NCI-H526 (cell line): ENCODE data around the gene MYOT.

ENCODE experiments used
- DNase-seq, 2 experiments: peaks; one replicate each; lab custom pipeline; 2025; lab: John Stamatoyannopoulos, UW

MYOT gene

GRCh38 chr5:137902408-137903133 is 34.9 kb downstream of the MYOT start:
- DNase-seq: no peak

- DNase-seq: no peak
Observed at GRCh38 chr5:137914758-137915157, 47.1 kb downstream of the MYOT start.

GRCh38 chr5:137916923-137917322 is 49.3 kb downstream of the MYOT start:
- no peak for DNase-seq

- DNase-seq: no peak
Observed at GRCh38 chr5:137921931-137922330, 54.3 kb downstream of the MYOT start.

- no peak for DNase-seq
Observed at GRCh38 chr5:137923856-137924255, 56.2 kb downstream of the MYOT start.

- no peak for DNase-seq
Observed at GRCh38 chr5:137932800-137933199, 65.1 kb downstream of the MYOT start.

- no peak for DNase-seq
Observed at GRCh38 chr5:137933491-137933911, 65.8 kb downstream of the MYOT start.

GRCh38 chr5:137935190-137935589 is 67.5 kb downstream of the MYOT start:
- no peak for DNase-seq

GRCh38 chr5:137935694-137936093 is 68.0 kb downstream of the MYOT start:
- DNase-seq: no peak
